HepG2 (cell line): ENCODE data around the gene C20orf202. TPM values are rescaled to one million over a fixed set of nuclear protein-coding genes. Genes with fewer than 3 reads are reported as not detected.
A peak's percentile ranks its signal among the peaks of the same experiment; 100 is the strongest.

ENCODE experiments used
- ARID4A ChIP-seq: sonication (generic); formaldehyde crosslinking; IDR thresholded peaks from 2 replicates; pipeline ENCODE4 v1.5.0; 2020; ENCODE audit warnings: mild to moderate bottlenecking, missing genetic modification reagents, borderline replicate concordance
- ARID5B ChIP-seq: IDR thresholded peaks from 2 replicates; pipeline ENCODE4 v1.4.0; 2020; ENCODE audit warnings: mild to moderate bottlenecking, missing genetic modification reagents
- RAD51 ChIP-seq: fragments of 450-650 bp; IDR thresholded peaks from 2 replicates; pipeline ENCODE4 v1.6.1; 2016; ENCODE audit warnings: borderline replicate concordance
- ZNF281 ChIP-seq: sonication (generic); formaldehyde crosslinking; IDR thresholded peaks from 2 replicates; pipeline ENCODE4 v1.4.0; 2020; ENCODE audit warnings: missing genetic modification reagents, borderline replicate concordance
- ZNF572 ChIP-seq: sonication (generic); formaldehyde crosslinking; IDR thresholded peaks from 2 replicates; pipeline ENCODE4 v1.5.1; 2020; ENCODE audit warnings: mild to moderate bottlenecking, missing genetic modification reagents
- ZNF687 ChIP-seq: sonication (generic); formaldehyde crosslinking; IDR thresholded peaks from 2 replicates; pipeline ENCODE4 v1.5.1; 2020; ENCODE audit warnings: mild to moderate bottlenecking, missing genetic modification reagents, moderate library complexity
- polyA plus RNA-seq, 8 experiments: library from polyadenylated mRNA; depleted of rRNA in 3 of 8; stranded (reverse) in 7 of 8; unstranded in 1 of 8; fragments of >200 nt; fragmentation: Illumina TruSeq in 4 of 8; extraction: Trizol in 4 of 8; gene quantifications; 2 replicates each; pipeline versions ENCODE4 v1.2.1 to v1.2.3, GENCODE V29; 2011 to 2016; ENCODE audit warnings: low read depth in 4 of 8, missing spikeins in 1 of 8, mixed read lengths in 1 of 8; ENCODE audit not compliant: insufficient read depth in 1 of 8
- total RNA-seq, 5 experiments: library from RNA; depleted of rRNA; stranded (reverse); fragments of >200 nt; fragmentation: Illumina TruSeq; extraction: Trizol; gene quantifications; 2 replicates each; pipeline ENCODE4 v1.2.3, GENCODE V29; 2016; ENCODE audit warnings: low read depth in 1 of 5

C20orf202 gene
- total and polyA plus RNA-seq, 2 of the 13 experiments (the other 11 are each of a cell fraction or from before 2014, with no cell fraction given) = 0.20 to 1.2 TPM

GRCh38 chr20:1216527-1217427 is 13.5 kb downstream of the C20orf202 start (continued):
- TF ChIP-seq ZNF687 (peak; percentile 13; the same call in 1 of the 2 replicates), ZNF281 (CRISPR knock-in tag) (peak; percentile 83), ARID5B (CRISPR knock-in tag) (0 out of 2 replicates have a peak, but pooled peaks have one; percentile 20), ZNF572 (CRISPR knock-in tag) (0 out of 2 replicates have a peak, but pooled peaks have one; percentile 39), ARID4A (0 out of 2 replicates have a peak, but pooled peaks have one; percentile 14), RAD51 (peak; percentile 87)
